ENCODE data around the gene SPATA4.
"Not testable (repeated sequence)": the region's sequence is repeated elsewhere in the genome, so short reads cannot be mapped to it uniquely, and the experiment has no call there.

SPATA4 gene

GRCh38 chr4:176217510-176217909, 22.1 kb upstream of the SPATA4 start:
- Histone ChIP-seq H2AK5ac (ENCODE audit: low read length) (no peak overlapping the region), H3K18ac (ENCODE audit: low read length) (no peak overlapping the region), H3K79me1 (ENCODE audit: low read length) (no peaks in the 10 kb centered on the region), H3K4ac (ENCODE audit: low read depth, low read length) (no peak overlapping the region), H3K27ac (ENCODE audit: low read depth, low read length) (no peak overlapping the region), H3K56ac (ENCODE audit: low read length) (no peak overlapping the region), H3K23ac (ENCODE audit: low read length) (no peak overlapping the region), H3K9ac (ENCODE audit: low read length) (no peak overlapping the region), H3K27me3 (ENCODE audit: insufficient read depth, low read length, poor library complexity) (no peaks in the 10 kb centered on the region), H3K79me2 (ENCODE audit: control insufficient read depth, insufficient read depth, low read length) (no peaks in the 10 kb centered on the region), H3K4me1 (ENCODE audit: control insufficient read depth, low read depth, low read length) (no peaks in the 10 kb centered on the region), H3K4me3 (ENCODE audit: low read length) (no peak overlapping the region), H4K5ac (ENCODE audit: low read length) (no peak overlapping the region), H3K4me2 (ENCODE audit: low read length) (no peak overlapping the region), H3K36me3 (ENCODE audit: control insufficient read depth, insufficient read depth, low read length) (no peaks in the 10 kb centered on the region), H2BK120ac (ENCODE audit: low read depth, low read length) (no peak overlapping the region), H2BK5ac (ENCODE audit: low read length) (no peak overlapping the region), H4K8ac (ENCODE audit: low read depth, low read length) (no peak overlapping the region), H2BK15ac (replicated peaks; ENCODE audit: low read depth) (no peak overlapping the region)
- whole genome bisulfite sequencing (ENCODE audit: extremely low coverage, insufficient coverage, low lambda C conversion rate), result no CpG with 5 or more reads among the region's 2 CpGs
- DNase-seq, result no peak

- not testable (repeated sequence) for H3K4me1 ChIP-seq (ENCODE audit: control insufficient read depth, low read depth, low read length); H3K9ac ChIP-seq (ENCODE audit: low read length); H3K23ac ChIP-seq (ENCODE audit: low read length); H3K4me3 ChIP-seq (ENCODE audit: low read length); H4K5ac ChIP-seq (ENCODE audit: low read length); DNase-seq; H3K27ac ChIP-seq (ENCODE audit: low read depth, low read length); H2BK120ac ChIP-seq (ENCODE audit: low read depth, low read length); H3K36me3 ChIP-seq (ENCODE audit: control insufficient read depth, insufficient read depth, low read length); H3K56ac ChIP-seq (ENCODE audit: low read length); H3K27me3 ChIP-seq (ENCODE audit: insufficient read depth, low read length, poor library complexity); H2BK15ac ChIP-seq (replicated peaks; ENCODE audit: low read depth); H3K4ac ChIP-seq (ENCODE audit: low read depth, low read length); H2AK5ac ChIP-seq (ENCODE audit: low read length); H4K8ac ChIP-seq (ENCODE audit: low read depth, low read length); H3K4me2 ChIP-seq (ENCODE audit: low read length); H2BK5ac ChIP-seq (ENCODE audit: low read length); H3K79me2 ChIP-seq (ENCODE audit: control insufficient read depth, insufficient read depth, low read length); H3K79me1 ChIP-seq (ENCODE audit: low read length); H3K18ac ChIP-seq (ENCODE audit: low read length)
- WGBS (ENCODE audit: extremely low coverage, insufficient coverage, low lambda C conversion rate), result no CpG with 5 or more reads among the region's 3 CpGs
Measured at GRCh38 chr4:176212351-176212750, 17.0 kb upstream of the SPATA4 start.

DNA sequence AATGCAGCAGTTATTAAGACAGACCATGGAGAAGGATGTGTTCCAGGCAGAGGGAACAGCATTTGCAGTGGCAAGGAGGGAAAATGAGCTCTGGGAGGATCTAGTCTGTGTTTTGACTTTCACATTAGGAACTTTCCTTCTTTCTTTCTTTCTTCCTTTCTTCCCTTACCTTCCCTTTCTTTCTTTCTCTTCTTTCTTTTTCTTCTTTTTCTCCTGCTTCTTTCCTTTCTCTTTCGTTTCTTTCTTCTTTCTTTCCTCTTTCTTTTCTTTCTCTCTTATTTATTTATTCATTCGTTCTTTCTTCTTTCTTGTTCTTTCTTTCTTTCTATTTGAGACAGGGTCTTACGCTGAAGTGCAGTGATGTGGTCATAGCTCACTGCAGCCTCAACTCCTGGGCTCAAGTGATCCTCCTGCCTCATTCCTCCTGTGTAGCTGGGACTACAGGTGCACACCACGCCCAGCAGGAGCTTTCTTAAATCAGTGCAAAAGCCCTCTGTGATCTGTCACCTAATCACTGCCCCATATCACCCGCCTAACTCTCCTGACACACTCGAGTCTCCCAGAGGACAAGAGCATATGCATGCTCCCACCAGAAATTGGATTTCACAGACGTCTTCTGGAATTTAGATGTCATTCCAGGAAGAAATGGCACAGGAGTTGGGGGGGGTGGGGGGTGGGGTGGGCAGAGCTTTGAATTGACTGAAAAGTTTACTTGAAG, 15.4 kb upstream of the SPATA4 start:
- Histone ChIP-seq H3K79me1 (ENCODE audit: low read length) (no peaks in the 10 kb centered on the region), H3K4me3 (ENCODE audit: low read length) (no peak overlapping the region), H3K4me1 (ENCODE audit: control insufficient read depth, low read depth, low read length) (peaks cover 5% of the 10 kb centered on the region), H3K79me2 (ENCODE audit: control insufficient read depth, insufficient read depth, low read length) (no peaks in the 10 kb centered on the region), H3K27me3 (ENCODE audit: insufficient read depth, low read length, poor library complexity) (no peaks in the 10 kb centered on the region), H4K5ac (ENCODE audit: low read length) (no peak overlapping the region), H2BK5ac (ENCODE audit: low read length) (no peak overlapping the region), H3K36me3 (ENCODE audit: control insufficient read depth, insufficient read depth, low read length) (no peaks in the 10 kb centered on the region), H3K9ac (ENCODE audit: low read length) (no peak overlapping the region), H3K4me2 (ENCODE audit: low read length) (no peak overlapping the region), H3K23ac (ENCODE audit: low read length) (no peak overlapping the region), H2BK15ac (replicated peaks; ENCODE audit: low read depth) (no peak overlapping the region), H2AK5ac (ENCODE audit: low read length) (no peak overlapping the region), H2BK120ac (ENCODE audit: low read depth, low read length) (no peak overlapping the region), H4K8ac (ENCODE audit: low read depth, low read length) (no peak overlapping the region), H3K18ac (ENCODE audit: low read length) (no peak overlapping the region), H3K27ac (ENCODE audit: low read depth, low read length) (no peak overlapping the region), H3K56ac (ENCODE audit: low read length) (no peak overlapping the region), H3K4ac (ENCODE audit: low read depth, low read length) (no peak overlapping the region)
- no peak for DNase-seq
- WGBS (ENCODE audit: extremely low coverage, insufficient coverage, low lambda C conversion rate), result 100% methylated on average over 2 of the region's 7 CpGs

DNA sequence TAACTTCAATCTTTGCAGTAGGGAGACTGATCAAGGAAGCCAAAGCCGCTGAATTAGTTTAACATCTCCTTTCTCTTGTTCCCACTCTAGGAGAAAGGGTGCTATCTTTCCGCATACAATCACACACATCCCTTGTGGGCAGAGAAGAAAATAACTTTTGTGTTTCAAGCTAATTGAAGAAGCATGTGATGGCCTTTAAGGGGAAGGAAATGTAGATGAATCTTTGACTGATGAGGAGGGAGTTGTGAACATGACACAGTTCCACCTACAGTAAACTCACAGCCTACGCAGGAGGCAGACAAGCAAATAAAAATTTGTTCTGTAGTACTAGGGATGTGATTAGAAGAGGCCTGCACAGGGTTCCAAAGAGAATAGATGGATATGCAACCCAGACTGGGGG, 14.7 kb upstream of the SPATA4 start:
- Histone ChIP-seq H3K4me1 (ENCODE audit: control insufficient read depth, low read depth, low read length) (peaks cover 7% of the 10 kb centered on the region), H3K18ac (ENCODE audit: low read length) (no peak overlapping the region), H3K27me3 (ENCODE audit: insufficient read depth, low read length, poor library complexity) (no peaks in the 10 kb centered on the region), H3K4me3 (ENCODE audit: low read length) (no peak overlapping the region), H3K79me1 (ENCODE audit: low read length) (no peaks in the 10 kb centered on the region), H4K8ac (ENCODE audit: low read depth, low read length) (no peak overlapping the region), H3K56ac (ENCODE audit: low read length) (no peak overlapping the region), H4K5ac (ENCODE audit: low read length) (no peak overlapping the region), H3K4me2 (ENCODE audit: low read length) (no peak overlapping the region), H2AK5ac (ENCODE audit: low read length) (no peak overlapping the region), H3K36me3 (ENCODE audit: control insufficient read depth, insufficient read depth, low read length) (no peaks in the 10 kb centered on the region), H2BK120ac (ENCODE audit: low read depth, low read length) (no peak overlapping the region), H3K27ac (ENCODE audit: low read depth, low read length) (no peak overlapping the region), H2BK15ac (replicated peaks; ENCODE audit: low read depth) (no peak overlapping the region), H2BK5ac (ENCODE audit: low read length) (no peak overlapping the region), H3K9ac (ENCODE audit: low read length) (no peak overlapping the region), H3K23ac (ENCODE audit: low read length) (no peak overlapping the region), H3K4ac (ENCODE audit: low read depth, low read length) (no peak overlapping the region), H3K79me2 (ENCODE audit: control insufficient read depth, insufficient read depth, low read length) (no peaks in the 10 kb centered on the region)
- WGBS (ENCODE audit: extremely low coverage, insufficient coverage, low lambda C conversion rate), result no CpG with 5 or more reads among the region's 3 CpGs
- DNase-seq, result no peak

GRCh38 chr4:176209535-176209934, 14.2 kb upstream of the SPATA4 start:
- H3K4ac ChIP-seq (ENCODE audit: low read depth, low read length), result no peak overlapping the region

DNA sequence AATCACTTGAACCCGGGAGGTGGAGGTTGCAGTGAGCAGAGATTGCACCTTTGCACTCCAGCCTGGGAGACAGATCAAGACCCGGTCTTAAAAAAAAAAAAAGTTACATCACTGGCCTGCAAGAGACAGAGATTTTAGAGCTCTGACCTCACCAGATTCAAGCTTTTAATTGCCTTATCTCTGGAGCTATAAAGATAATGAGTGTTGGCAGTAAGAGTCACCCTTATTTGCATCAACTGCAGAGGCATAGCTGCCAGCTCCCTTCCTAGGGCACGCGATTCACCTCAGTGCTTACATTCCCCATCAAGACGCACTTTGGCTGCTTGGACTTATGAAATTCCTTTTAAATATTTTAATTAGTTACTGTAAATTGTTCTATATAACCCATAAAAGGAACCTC, 12.5 kb upstream of the SPATA4 start:
- no CpG with 5 or more reads among the region's 5 CpGs for WGBS (ENCODE audit: extremely low coverage, insufficient coverage, low lambda C conversion rate)
- Histone ChIP-seq H3K79me2 (ENCODE audit: control insufficient read depth, insufficient read depth, low read length) (no peaks in the 10 kb centered on the region), H3K79me1 (ENCODE audit: low read length) (no peaks in the 10 kb centered on the region), H2BK5ac (ENCODE audit: low read length) (no peak overlapping the region), H3K36me3 (ENCODE audit: control insufficient read depth, insufficient read depth, low read length) (no peaks in the 10 kb centered on the region), H4K8ac (ENCODE audit: low read depth, low read length) (no peak overlapping the region), H3K9ac (ENCODE audit: low read length) (no peak overlapping the region), H3K4ac (ENCODE audit: low read depth, low read length) (no peak overlapping the region), H3K56ac (ENCODE audit: low read length) (no peak overlapping the region), H3K27me3 (ENCODE audit: insufficient read depth, low read length, poor library complexity) (no peaks in the 10 kb centered on the region), H3K4me2 (ENCODE audit: low read length) (no peak overlapping the region), H2BK120ac (ENCODE audit: low read depth, low read length) (no peak overlapping the region), H2AK5ac (ENCODE audit: low read length) (no peak overlapping the region), H4K5ac (ENCODE audit: low read length) (no peak overlapping the region), H2BK15ac (replicated peaks; ENCODE audit: low read depth) (no peak overlapping the region), H3K23ac (ENCODE audit: low read length) (no peak overlapping the region), H3K18ac (ENCODE audit: low read length) (no peak overlapping the region), H3K4me1 (ENCODE audit: control insufficient read depth, low read depth, low read length) (peaks cover 7% of the 10 kb centered on the region), H3K4me3 (ENCODE audit: low read length) (no peak overlapping the region), H3K27ac (ENCODE audit: low read depth, low read length) (no peak overlapping the region)
- no peak for DNase-seq

More at GRCh38 chr4:176209535-176209934, 14.2 kb upstream of the SPATA4 start:
- Histone ChIP-seq H3K4me3 (ENCODE audit: low read length) (no peak overlapping the region), H3K36me3 (ENCODE audit: control insufficient read depth, insufficient read depth, low read length) (no peaks in the 10 kb centered on the region), H3K4me1 (ENCODE audit: control insufficient read depth, low read depth, low read length) (peaks cover 7% of the 10 kb centered on the region), H4K8ac (ENCODE audit: low read depth, low read length) (no peak overlapping the region), H2BK120ac (ENCODE audit: low read depth, low read length) (no peak overlapping the region), H3K4me2 (ENCODE audit: low read length) (no peak overlapping the region), H3K56ac (ENCODE audit: low read length) (no peak overlapping the region), H2AK5ac (ENCODE audit: low read length) (no peak overlapping the region), H3K27me3 (ENCODE audit: insufficient read depth, low read length, poor library complexity) (no peaks in the 10 kb centered on the region), H4K5ac (ENCODE audit: low read length) (no peak overlapping the region), H3K27ac (ENCODE audit: low read depth, low read length) (no peak overlapping the region), H3K79me2 (ENCODE audit: control insufficient read depth, insufficient read depth, low read length) (no peaks in the 10 kb centered on the region), H3K9ac (ENCODE audit: low read length) (no peak overlapping the region), H2BK15ac (replicated peaks; ENCODE audit: low read depth) (no peak overlapping the region), H2BK5ac (ENCODE audit: low read length) (no peak overlapping the region), H3K18ac (ENCODE audit: low read length) (no peak overlapping the region), H3K79me1 (ENCODE audit: low read length) (no peaks in the 10 kb centered on the region), H3K23ac (ENCODE audit: low read length) (no peak overlapping the region)
- no peak for DNase-seq
- WGBS (ENCODE audit: extremely low coverage, insufficient coverage, low lambda C conversion rate), result no CpG with 5 or more reads among the region's 4 CpGs

Measured in mesendoderm (in vitro differentiated cells).